Upper lobe of left lung (tissue), 4 donors: ENCODE data around the gene CELSR1.

ENCODE experiments used
- EP300 ChIP-seq, 4 donors: sonication (generic); formaldehyde crosslinking; IDR thresholded peaks; one replicate each; pipeline ENCODE4 v1.5.1; 2017; ENCODE audit warnings: antibody characterized with exemption in 4 of 4, control low read depth in 2 of 4
- POLR2A ChIP-seq, 4 donors: fragments of 450-650 bp; IDR thresholded peaks; one replicate each; pipeline ENCODE4 v1.5.1; 2016 to 2017; ENCODE audit warnings: antibody characterized with exemption in 4 of 4, mild to moderate bottlenecking in 2 of 4
- TF ChIP-seq, protein P1 (sequence below), 6 experiments: fragments of 450-650 bp in 4 of 6; fragments of 200-600 bp in 2 of 6; sonication (generic) in 2 of 6; IDR thresholded peaks; one replicate each; pipeline ENCODE4 v1.5.1; 2016 to 2019; ENCODE audit warnings: antibody characterized with exemption in 6 of 6

DNA sequence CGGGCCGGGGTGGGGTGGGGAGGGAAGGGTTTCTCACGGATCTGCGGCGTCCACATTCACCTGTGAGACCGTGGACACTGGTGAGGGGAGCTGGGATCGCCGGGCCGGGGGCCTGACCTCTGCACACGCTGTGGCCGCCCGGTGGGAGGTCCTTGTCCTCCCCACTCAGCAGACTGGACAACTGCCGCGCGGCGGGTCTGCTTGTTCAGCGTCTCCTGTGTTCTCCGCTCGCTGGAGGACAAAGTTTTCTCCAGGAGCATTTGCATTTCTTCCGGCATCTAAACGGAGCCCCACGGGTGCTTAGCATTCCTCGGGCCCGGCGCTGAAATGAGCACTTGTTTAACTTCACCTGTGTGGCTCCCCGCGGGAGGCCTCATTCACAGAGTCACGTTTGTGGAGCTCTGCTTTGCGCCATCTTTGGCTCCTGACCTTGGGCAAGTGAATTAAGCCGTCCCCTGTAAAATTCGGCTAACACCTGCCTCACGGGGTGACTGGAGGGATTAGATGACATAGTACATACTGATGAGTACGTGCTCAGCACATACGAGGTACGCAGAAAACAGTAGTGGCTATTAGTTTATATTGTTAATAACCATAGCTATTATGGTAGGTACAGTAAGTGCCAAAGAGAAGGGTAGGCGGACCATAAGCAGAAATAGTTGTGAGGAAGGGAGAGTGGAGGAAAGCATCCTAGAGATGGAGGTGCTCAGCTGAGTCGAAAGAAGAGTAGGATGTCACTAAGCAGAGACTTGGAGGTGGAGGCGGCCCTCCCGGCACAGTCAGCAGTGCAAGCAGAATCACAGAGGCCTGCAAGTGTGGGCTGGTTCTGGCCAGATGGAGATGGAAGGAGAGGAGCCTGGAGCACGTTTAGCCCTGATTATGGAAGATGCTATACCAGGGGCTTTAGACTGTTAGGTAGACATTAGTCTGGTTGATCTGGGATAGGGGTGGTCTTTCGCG is 201.0 kb downstream of the CELSR1 start:
- TF ChIP-seq, protein P1, sequence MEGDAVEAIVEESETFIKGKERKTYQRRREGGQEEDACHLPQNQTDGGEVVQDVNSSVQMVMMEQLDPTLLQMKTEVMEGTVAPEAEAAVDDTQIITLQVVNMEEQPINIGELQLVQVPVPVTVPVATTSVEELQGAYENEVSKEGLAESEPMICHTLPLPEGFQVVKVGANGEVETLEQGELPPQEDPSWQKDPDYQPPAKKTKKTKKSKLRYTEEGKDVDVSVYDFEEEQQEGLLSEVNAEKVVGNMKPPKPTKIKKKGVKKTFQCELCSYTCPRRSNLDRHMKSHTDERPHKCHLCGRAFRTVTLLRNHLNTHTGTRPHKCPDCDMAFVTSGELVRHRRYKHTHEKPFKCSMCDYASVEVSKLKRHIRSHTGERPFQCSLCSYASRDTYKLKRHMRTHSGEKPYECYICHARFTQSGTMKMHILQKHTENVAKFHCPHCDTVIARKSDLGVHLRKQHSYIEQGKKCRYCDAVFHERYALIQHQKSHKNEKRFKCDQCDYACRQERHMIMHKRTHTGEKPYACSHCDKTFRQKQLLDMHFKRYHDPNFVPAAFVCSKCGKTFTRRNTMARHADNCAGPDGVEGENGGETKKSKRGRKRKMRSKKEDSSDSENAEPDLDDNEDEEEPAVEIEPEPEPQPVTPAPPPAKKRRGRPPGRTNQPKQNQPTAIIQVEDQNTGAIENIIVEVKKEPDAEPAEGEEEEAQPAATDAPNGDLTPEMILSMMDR (IDR thresholded peaks at IDR 0.05), result no peak
- no peak for TF ChIP-seq EP300 (IDR thresholded peaks at IDR 0.05)
- no peak for TF ChIP-seq POLR2A (IDR thresholded peaks at IDR 0.05)
